ENCODE data around the gene FBXW2. TPM values are rescaled to one million over a fixed set of nuclear protein-coding genes. Genes with fewer than 3 reads are reported as not detected.
A peak's percentile ranks its signal among the peaks of the same experiment; 100 is the strongest.

The FBXW2 gene
- total RNA-seq, 4 donors from 2014 or later = 46.9 to 54.8 (median 50.1) TPM

DNA sequence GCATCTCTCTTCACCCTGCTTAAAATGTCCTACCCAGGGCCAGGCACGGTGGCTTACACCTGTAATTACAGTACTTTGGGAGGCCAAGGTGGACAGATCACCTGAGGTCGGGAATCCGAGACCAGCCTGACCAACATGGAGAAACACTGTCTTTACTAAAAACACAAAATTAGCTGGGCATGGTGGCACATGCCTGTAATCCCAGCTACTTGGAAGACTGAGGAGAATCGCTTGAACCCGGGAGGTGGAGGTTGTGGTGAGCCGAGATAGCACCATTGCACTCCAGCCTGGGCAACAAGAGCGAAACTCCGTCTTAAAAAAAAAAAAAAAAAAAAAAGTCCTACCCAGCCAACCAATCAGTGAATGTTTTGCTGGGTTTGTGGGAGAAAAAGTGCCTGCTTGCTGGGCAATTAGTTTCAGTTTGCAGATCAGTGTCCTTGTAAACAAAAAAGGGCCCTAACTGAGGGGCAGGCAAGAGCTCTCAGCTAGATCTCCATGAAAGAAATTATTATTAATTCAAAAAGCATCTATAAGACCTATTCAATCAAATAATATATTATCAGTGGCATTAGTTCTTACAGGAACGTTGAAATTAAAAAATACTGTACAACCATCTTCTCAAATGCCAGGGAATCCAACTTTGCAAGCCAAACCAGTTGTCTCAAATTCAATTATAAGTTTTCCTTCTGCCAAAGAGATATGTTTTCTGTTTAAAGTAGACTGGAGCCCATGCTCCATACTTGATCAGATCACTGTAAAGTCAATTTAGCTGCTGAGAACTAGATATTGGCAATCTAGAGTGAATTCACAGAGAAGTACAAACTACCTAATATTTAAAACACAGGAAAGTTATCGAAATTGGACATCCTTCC is 82.9 kb downstream of the FBXW2 start:
- TF ChIP-seq, protein P1, sequence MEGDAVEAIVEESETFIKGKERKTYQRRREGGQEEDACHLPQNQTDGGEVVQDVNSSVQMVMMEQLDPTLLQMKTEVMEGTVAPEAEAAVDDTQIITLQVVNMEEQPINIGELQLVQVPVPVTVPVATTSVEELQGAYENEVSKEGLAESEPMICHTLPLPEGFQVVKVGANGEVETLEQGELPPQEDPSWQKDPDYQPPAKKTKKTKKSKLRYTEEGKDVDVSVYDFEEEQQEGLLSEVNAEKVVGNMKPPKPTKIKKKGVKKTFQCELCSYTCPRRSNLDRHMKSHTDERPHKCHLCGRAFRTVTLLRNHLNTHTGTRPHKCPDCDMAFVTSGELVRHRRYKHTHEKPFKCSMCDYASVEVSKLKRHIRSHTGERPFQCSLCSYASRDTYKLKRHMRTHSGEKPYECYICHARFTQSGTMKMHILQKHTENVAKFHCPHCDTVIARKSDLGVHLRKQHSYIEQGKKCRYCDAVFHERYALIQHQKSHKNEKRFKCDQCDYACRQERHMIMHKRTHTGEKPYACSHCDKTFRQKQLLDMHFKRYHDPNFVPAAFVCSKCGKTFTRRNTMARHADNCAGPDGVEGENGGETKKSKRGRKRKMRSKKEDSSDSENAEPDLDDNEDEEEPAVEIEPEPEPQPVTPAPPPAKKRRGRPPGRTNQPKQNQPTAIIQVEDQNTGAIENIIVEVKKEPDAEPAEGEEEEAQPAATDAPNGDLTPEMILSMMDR (IDR thresholded peaks at IDR 0.05) = no peak
- peak in 1 of 2 donors; percentile 25 for TF ChIP-seq POLR2A (IDR thresholded peaks at IDR 0.05)
- Histone ChIP-seq H3K9me3 (no peaks in the 10 kb centered on the region), H3K4me3 (replicated peaks in 1 of 3) (peak overlapping the region in 1 of 3 donors; percentile 87), H3K4me1 (peaks cover 40 to 43% of the 10 kb centered on the region in 2 donors), H3K27me3 (no peaks in the 10 kb centered on the region), H3K36me3 (no peaks in the 10 kb centered on the region), H3K27ac (peak overlapping the region; percentile 59 to 91 (median 91))
- WGBS, 2 donors = 72 to 73% methylated on average over 10 of the region's 10 CpGs
- peak in 1 of 2 donors; percentile 7 for DNase-seq
- intact Hi-C loops (cut with DNase I) = no loop called here

DNA sequence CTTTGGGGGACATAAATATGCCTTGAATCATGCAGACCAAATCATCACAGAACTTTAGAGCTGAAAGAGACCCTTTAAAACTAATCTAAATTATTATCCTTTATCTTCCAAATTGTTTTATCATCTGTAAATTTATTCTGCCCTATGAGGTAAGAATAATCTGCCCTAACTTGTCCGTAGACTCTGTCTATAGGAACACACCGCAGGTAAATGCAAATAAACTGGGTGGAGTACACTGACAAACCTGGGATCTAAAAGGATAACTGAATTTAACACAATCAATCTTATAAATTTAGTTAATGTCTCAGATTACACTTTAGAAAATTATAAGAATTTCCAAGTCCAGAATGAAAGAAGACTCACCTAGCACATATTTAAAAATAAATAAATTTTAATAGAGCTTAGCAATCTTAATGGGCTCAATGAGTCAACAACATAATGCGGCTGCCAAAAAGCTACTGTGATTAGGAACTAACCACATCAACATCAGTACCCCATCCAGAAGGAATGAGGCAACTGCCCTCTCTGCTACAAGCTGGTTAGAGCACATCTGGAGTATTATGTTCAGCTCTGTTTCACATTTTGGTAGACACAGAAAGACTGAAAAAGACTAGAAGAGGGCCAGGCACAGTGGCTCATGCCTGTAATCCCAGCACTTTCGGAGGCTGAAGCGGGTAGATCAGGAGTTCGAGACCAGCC is 84.5 kb downstream of the FBXW2 start:
- Histone ChIP-seq H3K4me1 (peaks cover 36 to 40% of the 10 kb centered on the region in 2 donors), H3K9me3 (no peaks in the 10 kb centered on the region), H3K4me3 (replicated peaks in 1 of 3) (no peak overlapping the region), H3K27me3 (no peaks in the 10 kb centered on the region), H3K27ac (peak overlapping the region in 1 of 3 donors; percentile 64), H3K36me3 (no peaks in the 10 kb centered on the region)
- TF ChIP-seq, protein P1 (IDR thresholded peaks at IDR 0.05) = no peak
- no peak for TF ChIP-seq POLR2A (IDR thresholded peaks at IDR 0.05)
- WGBS, 2 donors = 97 to 99% methylated on average over 6 of the region's 6 CpGs
- intact Hi-C loops (cut with DNase I) = no loop called here
- DNase-seq = no peak

DNA sequence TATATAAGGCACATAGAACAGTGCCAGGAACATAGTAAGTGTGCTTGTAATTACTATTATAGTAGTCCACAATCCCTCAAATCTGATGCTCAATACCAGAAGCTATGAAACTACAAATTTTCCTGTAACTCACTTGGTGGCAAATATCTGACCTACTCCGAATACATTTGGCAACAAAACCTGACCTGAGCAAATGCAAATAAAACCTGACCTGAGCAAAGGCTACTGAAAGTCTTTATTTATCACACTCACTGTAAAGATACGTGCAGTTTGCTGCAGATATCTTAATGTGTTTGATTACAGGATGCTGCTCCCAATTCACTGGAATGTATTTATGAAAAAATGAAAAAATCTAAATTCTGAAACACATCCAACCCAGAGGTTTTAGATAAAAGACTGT is 86.0 kb downstream of the FBXW2 start:
- 92 to 96% methylated on average over 2 of the region's 2 CpGs for WGBS, 2 donors

More for the DNA sequence above, 86.0 kb downstream of the FBXW2 start:
- H3K27ac ChIP-seq = peak overlapping the region in 2 of 3 donors; percentile 18 to 64
- H3K9me3 ChIP-seq = no peaks in the 10 kb centered on the region
- H3K36me3 ChIP-seq = no peaks in the 10 kb centered on the region
- no peak for DNase-seq
- no peaks in the 10 kb centered on the region for H3K27me3 ChIP-seq
- H3K4me3 ChIP-seq (replicated peaks in 1 of 3) = no peak overlapping the region
- intact Hi-C loops (cut with DNase I) = no loop called here
- H3K4me1 ChIP-seq = peaks cover 33 to 40% of the 10 kb centered on the region in 2 donors
- TF ChIP-seq, protein P1 (IDR thresholded peaks at IDR 0.05) = no peak
- no peak for TF ChIP-seq POLR2A (IDR thresholded peaks at IDR 0.05)

Other genes starting within 250 kb of the FBXW2 start
- gene CDK5RAP2, start 213.2 kb downstream of the FBXW2 start, total RNA-seq = 10 to 100 TPM; 39.5 to 51.9 (median 46.9) TPM
- 100 to 1,000 TPM in 3 of 4 donors, 10 to 100 TPM in 1; 65.2 to 194 (median 138) TPM for gene MEGF9, start 78.9 kb downstream of the FBXW2 start, total RNA-seq
- gene PSMD5, start 49.5 kb upstream of the FBXW2 start, total RNA-seq = 10 to 100 TPM; 34.8 to 38.6 (median 36.5) TPM
- gene PHF19, start 83.8 kb upstream of the FBXW2 start, total RNA-seq = 10 to 100 TPM; 10.8 to 24.1 (median 13.1) TPM
- 1 to 10 TPM; 5.7 to 7.8 (median 6.6) TPM for gene TRAF1, start 133.4 kb upstream of the FBXW2 start, total RNA-seq